Large intestine (tissue), 12 donors: ENCODE data around the gene CNRIP1. TPM values are rescaled to one million over a fixed set of nuclear protein-coding genes. Genes with fewer than 3 reads are reported as not detected.
A peak's percentile ranks its signal among the peaks of the same experiment; 100 is the strongest.

ENCODE experiments used
- DNase-seq, 2 donors: peaks; one replicate each; pipeline versions ENCODE4 v3.0.0 to v3.0.0-alpha.2; 2013
- H3K27ac ChIP-seq: one replicate; pipeline ENCODE4 v1.5.1; 2013; ENCODE audit warnings: low read length
- H3K27me3 ChIP-seq: 2 replicates; pipeline ENCODE4 v1.6.1; 2013; ENCODE audit warnings: low read length; ENCODE audit not compliant: control insufficient read depth, insufficient read depth
- H3K36me3 ChIP-seq: 2 replicates; pipeline ENCODE4 v1.6.1; 2013; ENCODE audit warnings: low read length; ENCODE audit not compliant: control insufficient read depth, insufficient read depth
- H3K4me1 ChIP-seq: one replicate; pipeline ENCODE4 v1.6.1; 2013; ENCODE audit warnings: low read length; ENCODE audit not compliant: control insufficient read depth, insufficient read depth
- H3K4me3 ChIP-seq: one replicate; pipeline ENCODE4 v1.5.1; 2013; ENCODE audit warnings: low read length
- H3K9me3 ChIP-seq: one replicate; pipeline ENCODE4 v1.6.1; 2013; ENCODE audit warnings: mild to moderate bottlenecking, low read depth, low read length, moderate library complexity; ENCODE audit not compliant: control insufficient read depth
- WGBS: methylation state at CpG from one replicate; pipeline ENCODE4 v1.1.5; 2013; ENCODE audit warnings: low lambda C conversion rate; ENCODE audit not compliant: insufficient coverage; 5-methylcytosine and 5-hydroxymethylcytosine counted together
- long read RNA-seq, 11 donors: transcript quantifications; one replicate each; lab custom pipeline, GENCODE V29; 2026
- polyA plus RNA-seq: library from polyadenylated mRNA; unstranded; fragments of 120-200 nt; gene quantifications from one replicate; pipeline ENCODE4 v1.2.1, GENCODE V29; 2013

The CNRIP1 gene, protein sequence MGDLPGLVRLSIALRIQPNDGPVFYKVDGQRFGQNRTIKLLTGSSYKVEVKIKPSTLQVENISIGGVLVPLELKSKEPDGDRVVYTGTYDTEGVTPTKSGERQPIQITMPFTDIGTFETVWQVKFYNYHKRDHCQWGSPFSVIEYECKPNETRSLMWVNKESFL
- polyA plus RNA-seq, result 18.6 TPM
- long read RNA-seq, donor 1, partial matches to known transcripts, result 0 of 4 reads
- long read RNA-seq, donor 1, other reads (novel, unspliced or antisense), result 0 of 4 reads
- long read RNA-seq, donor 2, partial matches to known transcripts, result 0 of 4 reads
- long read RNA-seq, donor 2, other reads (novel, unspliced or antisense), result 0 of 4 reads
- long read RNA-seq, donor 3, result 0 reads
- long read RNA-seq, donor 4, partial matches to known transcripts, result 0 of 1 reads
- long read RNA-seq, donor 4, other reads (novel, unspliced or antisense), result 0 of 1 reads
- long read RNA-seq, donor 5, transcript CNRIP1-201 (3 exons, 1,953 nt), result major isoform, 8 of 10 reads
- long read RNA-seq, donor 5, partial matches to known transcripts, result 0 of 10 reads
- long read RNA-seq, donor 5, other reads (novel, unspliced or antisense), result 0 of 10 reads
- long read RNA-seq, donor 6, transcript CNRIP1-201 (3 exons, 1,953 nt), result major isoform, 5 of 5 reads
- long read RNA-seq, donor 6, partial matches to known transcripts, result 0 of 5 reads
- long read RNA-seq, donor 6, other reads (novel, unspliced or antisense), result 0 of 5 reads
- long read RNA-seq, donor 7, transcript CNRIP1-201 (3 exons, 1,953 nt), result major isoform, 8 of 8 reads
- long read RNA-seq, donor 7, partial matches to known transcripts, result 0 of 8 reads
- long read RNA-seq, donor 7, other reads (novel, unspliced or antisense), result 0 of 8 reads
- long read RNA-seq, donor 8, transcript CNRIP1-201 (3 exons, 1,953 nt), result major isoform, 9 of 16 reads
- long read RNA-seq, donor 8, partial matches to known transcripts, result 7 of 16 reads
- long read RNA-seq, donor 8, other reads (novel, unspliced or antisense), result 0 of 16 reads
- long read RNA-seq, donor 9, transcript CNRIP1-201 (3 exons, 1,953 nt), result major isoform, 7 of 8 reads
- long read RNA-seq, donor 9, partial matches to known transcripts, result 0 of 8 reads
- long read RNA-seq, donor 9, other reads (novel, unspliced or antisense), result 0 of 8 reads
- long read RNA-seq, donor 10, partial matches to known transcripts, result 0 of 3 reads
- long read RNA-seq, donor 10, other reads (novel, unspliced or antisense), result 0 of 3 reads
- long read RNA-seq, donor 11, transcript CNRIP1-201 (3 exons, 1,953 nt), result major isoform, 6 of 6 reads
- long read RNA-seq, donor 11, partial matches to known transcripts, result 0 of 6 reads
- long read RNA-seq, donor 11, other reads (novel, unspliced or antisense), result 0 of 6 reads

DNA sequence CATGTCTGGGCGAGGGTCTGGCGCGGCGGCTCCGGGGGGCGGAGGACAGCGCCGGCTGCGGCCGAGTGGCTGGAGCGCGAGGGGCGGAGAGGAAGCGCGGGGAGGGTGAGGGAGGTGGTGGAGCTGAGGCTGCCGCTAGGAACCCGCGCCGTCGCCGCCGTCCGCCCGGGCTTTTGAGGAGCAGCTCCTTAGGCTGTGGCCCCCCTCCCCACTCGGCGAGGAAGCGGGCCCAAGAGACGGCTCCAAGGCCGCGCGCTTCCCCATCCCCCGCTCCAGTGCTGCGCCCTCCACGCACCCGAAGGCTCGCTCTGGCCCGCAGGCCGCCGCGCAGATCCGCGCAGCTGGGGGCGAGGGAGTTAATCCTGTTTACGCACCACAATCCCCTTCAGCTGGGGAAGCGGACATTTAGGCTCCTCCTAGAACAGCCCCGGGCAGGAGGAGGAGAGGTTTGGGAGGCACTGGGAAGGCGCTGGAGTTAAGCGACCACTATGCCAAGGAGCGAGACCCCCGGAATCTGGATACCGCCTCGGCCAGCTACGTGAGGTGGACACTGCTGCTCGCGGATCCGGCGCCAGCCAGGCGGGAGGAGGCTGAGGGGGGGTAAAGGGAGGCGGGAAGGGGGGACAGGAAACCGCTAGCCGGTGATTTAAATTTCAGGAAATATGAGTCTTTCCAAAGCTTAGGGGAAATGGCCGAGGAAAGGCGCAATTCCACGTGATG, at the start of gene CNRIP1:
CNRIP1 (minus strand) TSS at position 552 of the 720 bp plus-strand sequence; CDS start at position 3, 549 bp downstream.
- peak; percentile 40 to 60 for DNase-seq
- Histone ChIP-seq H3K36me3 (no peaks in the 10 kb centered on the region), H3K27ac (peak within 1 kb of the TSS; percentile 81), H3K4me1 (no peaks in the 10 kb centered on the region), H3K9me3 (peaks cover 5% of the 10 kb centered on the region), H3K27me3 (peaks cover 49% of the 10 kb centered on the region), H3K4me3 (peak within 1 kb of the TSS; percentile 60)
- WGBS, result 0% methylated on average over 3 of the region's 64 CpGs

DNA sequence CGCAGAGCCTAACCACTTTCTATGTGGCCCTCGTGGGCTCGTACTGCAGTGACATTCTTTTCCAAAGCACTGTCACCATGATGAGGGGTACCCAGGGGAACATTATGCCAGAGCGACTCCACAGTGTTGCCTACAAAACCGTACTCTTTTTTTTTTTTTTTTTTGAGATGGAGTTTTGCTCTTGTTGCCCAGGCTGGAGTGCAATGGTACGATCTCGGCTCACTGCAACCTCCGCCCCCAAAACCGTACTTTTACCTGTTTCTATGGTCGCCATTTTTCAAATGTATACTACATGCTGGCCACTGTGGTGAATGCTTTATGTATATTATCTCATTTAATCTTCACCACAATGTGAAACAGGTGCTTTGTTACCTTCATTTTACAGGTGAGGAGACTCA, 49.6 kb upstream of the CNRIP1 start:
- no peak for DNase-seq
- H3K36me3 ChIP-seq, result no peaks in the 10 kb centered on the region
- H3K27me3 ChIP-seq, result peaks cover 3% of the 10 kb centered on the region
- H3K27ac ChIP-seq, result no peak overlapping the region
- no peaks in the 10 kb centered on the region for H3K9me3 ChIP-seq
- no peaks in the 10 kb centered on the region for H3K4me1 ChIP-seq
- WGBS, result 90% methylated on average over 2 of the region's 10 CpGs
- H3K4me3 ChIP-seq, result no peak overlapping the region

DNA sequence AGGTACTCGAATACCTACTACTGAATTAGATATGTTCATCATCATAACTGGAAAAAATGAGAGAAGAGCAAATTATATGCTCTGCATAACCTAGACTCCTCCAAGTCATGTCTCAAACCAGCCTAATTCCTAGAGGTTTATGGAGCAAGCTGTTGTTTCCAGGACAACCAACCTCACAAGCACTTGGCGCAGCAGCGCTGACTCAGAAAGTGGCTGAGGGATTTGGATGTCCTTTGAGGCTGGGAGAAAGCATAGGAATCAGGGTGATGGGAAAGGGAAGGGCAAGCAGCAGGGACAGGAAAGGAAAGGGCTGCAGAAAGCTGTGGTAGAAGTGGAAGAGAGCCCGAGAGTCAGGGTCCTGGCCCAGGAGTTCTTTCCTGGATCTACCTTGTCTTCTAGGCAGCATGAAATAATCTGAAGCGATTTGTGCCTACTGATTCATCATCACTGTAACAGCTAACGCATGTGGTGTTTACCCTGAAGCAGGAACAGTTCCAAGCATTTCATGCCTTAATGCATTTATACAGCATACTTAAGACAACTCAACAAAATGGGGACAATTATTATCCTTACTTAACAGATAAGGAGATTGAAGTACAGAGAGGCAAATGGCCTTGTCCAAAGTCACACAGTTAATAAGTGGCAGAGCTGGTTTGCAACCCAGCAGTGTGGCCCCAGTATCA, 49.0 kb upstream of the CNRIP1 start:
- Histone ChIP-seq H3K27me3 (peaks cover 3% of the 10 kb centered on the region), H3K27ac (no peak overlapping the region), H3K36me3 (no peaks in the 10 kb centered on the region), H3K4me3 (no peak overlapping the region), H3K9me3 (no peaks in the 10 kb centered on the region), H3K4me1 (no peaks in the 10 kb centered on the region)
- WGBS, result 92% methylated on average over 2 of the region's 6 CpGs
- no peak for DNase-seq

DNA sequence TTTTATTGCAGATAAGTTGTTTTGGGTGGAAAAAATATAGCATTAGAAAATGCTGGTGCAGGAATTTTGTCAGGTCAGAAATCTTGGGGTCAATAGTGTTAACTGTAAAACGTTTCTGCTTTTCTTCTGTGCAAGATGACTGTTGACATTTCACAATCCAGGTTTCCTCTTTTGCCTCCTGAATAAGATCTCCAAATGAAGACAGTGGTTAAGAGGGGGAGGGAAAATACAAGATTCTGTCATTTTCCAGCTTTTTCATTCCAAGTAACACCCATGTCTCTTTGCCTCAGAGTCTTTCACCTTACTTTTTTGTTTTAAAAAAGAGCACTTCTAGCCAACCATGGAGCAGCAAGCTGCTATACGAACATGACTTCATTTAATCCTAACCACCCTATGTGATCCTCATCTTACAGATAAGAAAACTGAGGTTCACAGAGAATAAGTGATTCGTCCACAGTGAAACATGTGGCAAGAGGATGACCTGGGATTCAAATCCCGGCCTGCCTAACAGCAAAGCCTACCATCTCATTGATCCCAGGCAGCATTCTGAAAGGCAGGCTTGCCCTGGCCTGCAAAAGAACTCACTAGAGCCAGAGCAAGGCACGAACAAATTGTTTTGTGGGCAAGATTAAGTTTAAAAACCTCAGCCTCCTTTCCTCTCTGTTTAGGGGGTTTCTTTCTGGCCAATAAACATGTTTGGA, 48.4 kb upstream of the CNRIP1 start:
- H3K9me3 ChIP-seq, result no peaks in the 10 kb centered on the region
- no peaks in the 10 kb centered on the region for H3K4me1 ChIP-seq
- no peaks in the 10 kb centered on the region for H3K36me3 ChIP-seq
- WGBS, result no CpG with 5 or more reads among the region's 5 CpGs
- peaks cover 3% of the 10 kb centered on the region for H3K27me3 ChIP-seq
- no peak overlapping the region for H3K4me3 ChIP-seq
- DNase-seq, result no peak
- H3K27ac ChIP-seq, result no peak overlapping the region

DNA sequence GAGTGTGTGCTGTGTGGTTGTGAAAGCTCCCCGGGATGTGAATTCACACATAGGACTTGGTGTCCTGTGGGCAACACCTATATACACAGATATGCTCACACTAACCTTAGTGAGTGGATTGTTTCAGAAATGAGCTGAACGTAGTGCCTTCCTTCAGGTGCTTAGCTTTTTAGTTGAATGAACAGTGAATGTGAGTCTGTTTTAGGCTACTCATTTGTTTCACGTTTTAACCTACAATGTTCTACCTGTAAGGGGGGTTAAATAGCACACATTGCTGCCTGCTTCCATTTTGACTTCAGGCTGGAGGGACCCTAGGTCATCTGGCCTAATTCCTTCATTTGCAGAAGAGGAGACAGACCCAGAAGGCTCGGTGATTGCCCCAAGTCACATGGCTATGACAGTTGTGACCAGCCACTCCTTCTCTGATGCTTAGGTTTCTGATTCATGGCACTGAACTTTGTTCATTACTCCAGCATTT, 46.4 kb upstream of the CNRIP1 start:
- Histone ChIP-seq H3K27me3 (peaks cover 3% of the 10 kb centered on the region), H3K27ac (no peak overlapping the region), H3K36me3 (no peaks in the 10 kb centered on the region), H3K4me3 (no peak overlapping the region), H3K4me1 (no peaks in the 10 kb centered on the region), H3K9me3 (no peaks in the 10 kb centered on the region)
- DNase-seq, result peak in 1 of 2 donors; percentile 14
- no CpG with 5 or more reads among the region's 4 CpGs for WGBS

DNA sequence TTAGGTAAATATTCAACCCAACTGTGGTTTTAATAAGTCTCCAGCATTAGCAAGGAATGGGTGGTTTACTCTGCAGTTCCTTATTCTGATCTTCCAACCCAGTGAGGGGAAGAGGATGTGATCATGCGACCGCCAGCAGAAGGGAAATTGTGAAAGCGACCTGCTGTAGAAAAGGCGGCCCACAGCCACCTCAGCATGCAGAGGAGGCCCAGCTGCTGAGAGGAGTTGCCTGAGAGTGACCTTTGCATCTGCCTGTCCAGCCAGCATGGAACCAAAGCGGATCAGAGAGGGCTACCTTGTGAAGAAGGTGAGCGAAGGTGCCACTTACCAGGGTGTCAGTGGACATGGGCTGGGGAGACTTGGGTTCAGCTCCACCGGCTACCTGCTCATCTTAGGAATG, 45.3 kb upstream of the CNRIP1 start, which contains the start of gene PLEK:
PLEK (plus strand) TSS at position 196 of the 400 bp plus-strand sequence; CDS start at position 266, 70 bp downstream.
- H3K9me3 ChIP-seq, result no peaks in the 10 kb centered on the region
- peak within 1 kb of the TSS; percentile 15 for H3K4me3 ChIP-seq
- WGBS, result no CpG with 5 or more reads among the region's 7 CpGs
- H3K27ac ChIP-seq, result no peak within 1 kb of the TSS
- DNase-seq, result no peak
- H3K36me3 ChIP-seq, result no peaks in the 10 kb centered on the region
- peaks cover 3% of the 10 kb centered on the region for H3K27me3 ChIP-seq
- H3K4me1 ChIP-seq, result no peaks in the 10 kb centered on the region

DNA sequence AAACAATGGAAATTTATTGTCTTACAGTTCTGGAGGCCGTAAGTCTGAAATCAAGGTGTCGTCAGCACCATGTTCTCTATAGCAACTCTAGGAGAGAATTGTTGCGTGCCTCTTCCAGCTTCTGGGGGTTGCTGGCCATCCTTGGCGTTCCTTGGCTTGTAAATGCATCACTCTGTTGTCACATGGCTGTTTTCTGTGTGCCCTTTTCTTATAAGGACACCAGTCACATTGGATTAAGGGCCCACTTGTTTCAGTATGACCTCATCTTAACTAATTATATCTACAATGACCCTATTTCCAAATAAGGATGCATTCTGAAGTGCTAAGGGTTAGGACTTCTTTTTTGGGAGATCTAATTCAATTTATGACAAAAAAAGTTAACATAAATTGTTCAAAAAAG, 44.0 kb upstream of the CNRIP1 start:
- Histone ChIP-seq H3K4me3 (no peak overlapping the region), H3K27me3 (peaks cover 3% of the 10 kb centered on the region), H3K27ac (no peak overlapping the region), H3K4me1 (no peaks in the 10 kb centered on the region), H3K9me3 (no peaks in the 10 kb centered on the region), H3K36me3 (no peaks in the 10 kb centered on the region)
- DNase-seq, result no peak
- WGBS, result no CpG with 5 or more reads among the region's 4 CpGs

DNA sequence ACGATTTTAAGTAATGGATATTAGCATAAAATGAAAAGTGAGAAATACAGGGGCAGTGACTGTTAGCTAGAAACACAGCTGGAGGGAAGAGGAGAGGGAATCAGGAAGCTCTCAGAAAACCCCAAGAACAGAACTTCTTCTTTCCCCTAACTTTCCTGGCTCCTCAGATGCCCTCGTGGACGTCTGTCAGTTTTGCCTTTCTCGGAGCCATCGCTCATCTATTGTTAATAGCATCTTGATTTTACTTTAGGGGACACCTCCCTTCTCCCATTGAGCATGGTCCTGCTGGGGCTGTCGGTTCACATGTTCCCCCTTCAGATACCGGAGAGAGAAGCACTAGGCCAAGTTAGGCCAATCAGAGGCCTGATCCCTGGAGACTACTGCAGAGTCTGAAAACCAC, 43.0 kb upstream of the CNRIP1 start:
- no peak overlapping the region for H3K4me3 ChIP-seq
- no peak overlapping the region for H3K27ac ChIP-seq
- H3K4me1 ChIP-seq, result no peaks in the 10 kb centered on the region
- no peak for DNase-seq
- WGBS, result no CpG with 5 or more reads among the region's 7 CpGs
- peaks cover 3% of the 10 kb centered on the region for H3K27me3 ChIP-seq
- no peaks in the 10 kb centered on the region for H3K36me3 ChIP-seq
- no peaks in the 10 kb centered on the region for H3K9me3 ChIP-seq
